H1 (cell line): ENCODE measurements around the gene DCUN1D3. TPM values are rescaled to one million over a fixed set of nuclear protein-coding genes. Genes with fewer than 3 reads are reported as not detected.

Experiments
- ATF2 ChIP-seq: IDR thresholded peaks from 2 replicates; pipeline ENCODE4 v1.6.1; 2012; ENCODE audit warnings: low read length, inconsistent platforms
- EGR1 ChIP-seq: IDR thresholded peaks from 2 replicates; pipeline ENCODE4 v1.6.1; 2011; ENCODE audit warnings: low read depth, low read length, borderline replicate concordance
- KDM5A ChIP-seq: fragments of 200-600 bp; IDR thresholded peaks from 2 replicates; pipeline ENCODE4 v1.7.1; 2012; ENCODE audit warnings: mild to moderate bottlenecking, low read length, inconsistent platforms, mixed read lengths
- RNF2 ChIP-seq: fragments of 200-900, 300-1000 bp; sonication (generic); IDR thresholded peaks from 2 replicates; pipeline ENCODE4 v1.7.1; 2016; ENCODE audit warnings: borderline replicate concordance, low read depth, mild to moderate bottlenecking, antibody characterized with exemption, low read length; ENCODE audit not compliant: poor library complexity, severe bottlenecking; ENCODE audit errors: missing control alignments
- polyA plus RNA-seq, 7 experiments: library from polyadenylated mRNA; depleted of rRNA in 3 of 7; stranded (reverse) in 5 of 7; unstranded in 2 of 7; fragments of >200 nt in 5 of 7; fragments of 200-250 nt in 2 of 7; gene quantifications; 1 replicate in 5 of 7; 2 replicates in 1 of 7; 4 replicates in 1 of 7; pipeline versions ENCODE4 v1.2.1 to v1.2.3, GENCODE V29; 2011 to 2013; ENCODE audit warnings: missing spikeins in 2 of 7, mixed read lengths in 2 of 7
- total RNA-seq: library from RNA; stranded (reverse); fragmentation: NEBNext Ultra II Directional; extraction: Animal tissue kit (Norgen Biotek cat#: 25700); gene quantifications from 2 replicates; pipeline ENCODE4 v1.2.1, GENCODE V29; 2021

DCUN1D3 gene
- total and polyA plus RNA-seq, 2 of the 8 experiments (the other 6 are each of a cell fraction or from before 2014, with no cell fraction given) = 3.5 to 18.2 TPM

- TF ChIP-seq ATF2 (no peak), KDM5A (no peak), RNF2 (no peak), EGR1 (no peak)
Observed at GRCh38 chr16:20881503-20881878, 18.7 kb downstream of the DCUN1D3 start (continued).
